GM12878 (cell line): ENCODE results near the gene DDX31. TPM values are rescaled to one million over a fixed set of nuclear protein-coding genes. Genes with fewer than 3 reads are reported as not detected.

Experiments
- ATAC-seq: fragments of 200-7000 bp; cut with Tn5 transposase; 3 replicates; pipeline ENCODE4 v1.9.1; 2020; ENCODE audit warnings: mild to moderate bottlenecking, moderate library complexity
- BruUV-seq: library from RNA; stranded (reverse); fragments of 400-500 nt; replicated peaks from 2 replicates; lab custom pipeline; 2021; lab: Mats Ljungman, UMichigan
- CTCF ChIA-PET: fragments of 300-600 bp; sonication (Branson Sonifier 250); formaldehyde crosslinking; extraction: SDS; loops from one replicate; lab custom pipeline; 2021; ENCODE audit warnings: inconsistent platforms; lab: Yijun Ruan, JAX
- POLR2A ChIA-PET: fragments of 350-600 bp; formaldehyde crosslinking; extraction: SDS; loops from one replicate; lab custom pipeline; 2021; ENCODE audit warnings: inconsistent platforms; lab: Charles Lee
- RAD21 ChIA-PET: fragments of 300-600 bp; sonication (Branson Sonifier 250); formaldehyde crosslinking; loops from one replicate; lab custom pipeline; 2023; ENCODE audit warnings: antibody characterized with exemption; ENCODE audit not compliant: unreplicated experiment; lab: Charles Lee
- SMC1A ChIA-PET: fragments of 300-600 bp; sonication (Branson Sonifier 250); formaldehyde crosslinking; loops from one replicate; lab custom pipeline; 2023; ENCODE audit not compliant: unreplicated experiment, uncharacterized antibody; lab: Charles Lee
- DNase-seq: peaks from one replicate; pipeline ENCODE4 v3.0.0-alpha.2; 2011; ENCODE audit warnings: low read depth, low spot score
- FAIRE-seq: peaks from 3 replicates; lab custom pipeline; 2011; peaks lifted over from hg19 to GRCh38; lab: Jason Lieb, UNC
- H2AFZ ChIP-seq: 2 replicates; pipeline ENCODE4 v1.6.0; 2011; ENCODE audit warnings: low read depth, low read length, control low read depth; ENCODE audit not compliant: control insufficient read depth
- H3K27ac ChIP-seq: 2 replicates; pipeline ENCODE4 v1.5.1; 2011; ENCODE audit warnings: control low read depth; ENCODE audit not compliant: control insufficient read depth, insufficient read depth
- H3K27me3 ChIP-seq, 2 experiments: replicated peaks in 1 of 2; 2 replicates each; pipeline versions ENCODE4 v1.6.0 to v1.6.1; 2011; ENCODE audit warnings: low read length in 1 of 2; ENCODE audit not compliant: control insufficient read depth in 2 of 2, insufficient read depth in 2 of 2
- H3K36me3 ChIP-seq, 2 experiments: 2 replicates each; pipeline ENCODE4 v1.5.1; 2011; ENCODE audit warnings: low read length in 1 of 2; ENCODE audit not compliant: control insufficient read depth in 2 of 2, insufficient read depth in 2 of 2
- H3K4me1 ChIP-seq: 2 replicates; pipeline ENCODE4 v1.6.1; 2011; ENCODE audit warnings: mild to moderate bottlenecking, low read length, moderate library complexity, mixed read lengths; ENCODE audit not compliant: control insufficient read depth, insufficient read depth
- H3K4me2 ChIP-seq: 2 replicates; pipeline ENCODE4 v1.6.0; 2011; ENCODE audit warnings: control low read depth; ENCODE audit not compliant: control insufficient read depth, insufficient read depth
- H3K4me3 ChIP-seq: fragments of 200-600 bp; sonication (generic); 2 replicates; pipeline ENCODE4 v1.5.1; 2016
- H3K79me2 ChIP-seq: 2 replicates; pipeline ENCODE4 v1.6.0; 2011; ENCODE audit warnings: low read length; ENCODE audit not compliant: control insufficient read depth, insufficient read depth
- H3K9ac ChIP-seq: 2 replicates; pipeline ENCODE4 v1.8.0; 2011; ENCODE audit warnings: low read length, control low read depth, mixed read lengths; ENCODE audit not compliant: control insufficient read depth, insufficient read depth
- H3K9me3 ChIP-seq: replicated peaks from 3 replicates; pipeline ENCODE4 v1.5.1; 2011; ENCODE audit warnings: mild to moderate bottlenecking, low read length; ENCODE audit not compliant: control insufficient read depth, insufficient read depth
- H4K20me1 ChIP-seq: 2 replicates; pipeline ENCODE4 v1.6.0; 2011; ENCODE audit not compliant: control insufficient read depth, insufficient read depth
- FOS ChIP-seq: IDR thresholded peaks from 3 replicates; pipeline ENCODE4 v1.6.1; 2011; ENCODE audit warnings: borderline replicate concordance; ENCODE audit not compliant: insufficient read length; ENCODE audit errors: extremely low read depth
- FOXM1 ChIP-seq: IDR thresholded peaks from 2 replicates; pipeline ENCODE4 v1.6.1; 2012; ENCODE audit warnings: low read depth, mild to moderate bottlenecking, inconsistent platforms, low read length, moderate library complexity
- HDAC2 ChIP-seq: fragments of 200-600 bp; sonication (generic); IDR thresholded peaks from 2 replicates; pipeline ENCODE4 v1.6.1; 2017
- JUNB ChIP-seq: IDR thresholded peaks from 2 replicates; pipeline ENCODE4 v1.6.1; 2016; ENCODE audit warnings: antibody characterized with exemption, mild to moderate bottlenecking
- JUND ChIP-seq: IDR thresholded peaks from 2 replicates; pipeline ENCODE4 v1.6.1; 2012; ENCODE audit warnings: low read depth, mild to moderate bottlenecking, low read length, improper control_type of control experiment, moderate library complexity
- KDM1A ChIP-seq: fragments of 200-600 bp; sonication (generic); IDR thresholded peaks from 2 replicates; pipeline ENCODE4 v1.6.1; 2016; ENCODE audit warnings: borderline replicate concordance
- NFIC ChIP-seq: IDR thresholded peaks from 2 replicates; pipeline ENCODE4 v1.6.1; 2012; ENCODE audit warnings: low read depth, mild to moderate bottlenecking, inconsistent platforms, low read length, moderate library complexity
- NR2C2 ChIP-seq: IDR thresholded peaks from 2 replicates; pipeline ENCODE4 v1.6.1; 2011; ENCODE audit warnings: borderline replicate concordance, low read depth; ENCODE audit not compliant: control insufficient read depth, insufficient read length
- POLR2A ChIP-seq: IDR thresholded peaks from 2 replicates; pipeline ENCODE4 v1.6.1; 2011; ENCODE audit warnings: low read depth, mild to moderate bottlenecking, low read length
- RBBP5 ChIP-seq: fragments of 200-600 bp; sonication (generic); conservative IDR thresholded peaks from 2 replicates; pipeline ENCODE4 v1.6.1; 2016
- SMC3 ChIP-seq: IDR thresholded peaks from 2 replicates; pipeline ENCODE4 v1.6.1; 2011; ENCODE audit warnings: low read length, improper control_type of control experiment, borderline replicate concordance
- ZNF24 ChIP-seq: fragments of 450-650 bp; IDR thresholded peaks from 2 replicates; pipeline ENCODE4 v1.6.1; 2017; ENCODE audit warnings: antibody characterized with exemption, mild to moderate bottlenecking
- ZZZ3 ChIP-seq: IDR thresholded peaks from 2 replicates; pipeline ENCODE4 v1.6.1; 2011; ENCODE audit warnings: low read depth; ENCODE audit not compliant: control insufficient read depth, insufficient read length
- WGBS: methylation state at CpG from one replicate; pipeline ENCODE4 v1.1.6; 2016; ENCODE audit warnings: low lambda C conversion rate; ENCODE audit not compliant: insufficient replicate concordance, insufficient coverage; ENCODE audit errors: missing lambda C conversion rate; 5-methylcytosine and 5-hydroxymethylcytosine counted together
- in situ Hi-C: fragments of 300-500 bp; cut with MboI; formaldehyde crosslinking; loops from 9 replicates; pipeline ENCODE4 v1.14.3; 2018; ENCODE audit warnings: mixed read lengths
- intact Hi-C: fragments of 100-400 bp; cut with micrococcal nuclease; formaldehyde crosslinking; loops from one replicate; pipeline ENCODE4 v1.14.2; 2022; ENCODE audit not compliant: unreplicated experiment
- polyA plus RNA-seq, 11 experiments: library from polyadenylated mRNA; depleted of rRNA in 4 of 11; unstranded in 6 of 11; stranded (reverse) in 5 of 11; fragments of >200 nt; fragmentation: Nextera tagmentation in 4 of 11; fragmentation: Illumina TruSeq in 1 of 11; extraction: Ambion mirVana in 4 of 11; extraction: Trizol in 1 of 11; gene quantifications; 1 replicate in 1 of 11; 2 replicates in 10 of 11; pipeline versions ENCODE4 v1.2.1 to v1.2.3, GENCODE V29; 2011 to 2016; ENCODE audit warnings: inconsistent platforms in 2 of 11, missing spikeins in 2 of 11, low read depth in 1 of 11
- total RNA-seq, 4 experiments: library from RNA; depleted of rRNA in 3 of 4; stranded (reverse); fragments of >200 nt in 3 of 4; fragmentation: Illumina TruSeq in 1 of 4; extraction: Trizol in 1 of 4; gene quantifications; 2 replicates each; pipeline versions ENCODE4 v1.2.1 to v1.2.3, GENCODE V29; 2013 to 2021
- TF ChIP-seq, protein P1 (sequence below): IDR thresholded peaks from 2 replicates; pipeline ENCODE4 v1.6.1; 2011; ENCODE audit warnings: low read depth, mild to moderate bottlenecking, low read length, moderate library complexity, borderline replicate concordance; ENCODE audit errors: extremely low read depth
- TF ChIP-seq, protein P2 (sequence below): IDR thresholded peaks from 2 replicates; pipeline ENCODE4 v1.6.1; 2011; ENCODE audit warnings: mild to moderate bottlenecking, low read depth, low read length, moderate library complexity; ENCODE audit not compliant: insufficient replicate concordance
- TF ChIP-seq, protein P3 (sequence below): fragments of 450-650 bp; formaldehyde crosslinking; IDR thresholded peaks from 2 replicates; pipeline ENCODE4 v1.4.0; 2020; ENCODE audit warnings: mild to moderate bottlenecking, moderate library complexity
- TF ChIP-seq, protein P4 (sequence below): fragments of 450-650 bp; conservative IDR thresholded peaks from 2 replicates; pipeline ENCODE4 v1.6.1; 2017; ENCODE audit warnings: mild to moderate bottlenecking, moderate library complexity

The DDX31 gene
- total and polyA plus RNA-seq, 10 of the 15 experiments (the other 5 are each of a cell fraction or from before 2014, with no cell fraction given): 12.1 to 30.8 (median 20.8) TPM

DNA sequence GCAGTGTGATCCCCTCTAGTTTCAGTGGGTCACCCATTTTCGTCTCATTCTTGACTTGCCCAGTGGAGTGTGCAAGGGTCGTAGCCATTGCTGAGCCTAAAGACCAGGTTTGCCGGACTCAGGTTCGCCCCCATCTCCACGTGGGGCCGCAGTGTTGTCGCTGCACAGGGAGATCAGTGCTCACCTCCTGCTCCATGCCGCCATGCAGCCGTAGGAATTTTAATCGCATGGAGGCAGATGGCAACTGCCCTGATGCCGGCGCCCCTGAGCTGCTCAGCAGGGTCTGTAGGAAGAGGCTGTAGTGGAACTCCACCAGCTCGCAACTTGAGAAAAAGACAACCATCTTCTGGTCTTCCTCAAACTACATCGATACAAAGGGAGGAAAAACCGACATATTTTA is 24.1 kb downstream of the DDX31 start (continued):
- TF ChIP-seq SMC3 (no peak), NFIC (no peak), FOS (no peak), FOXM1 (no peak), ZNF24 (no peak), ZZZ3 (no peak), JUND (no peak), POLR2A (no peak), NR2C2 (no peak), HDAC2 (no peak), KDM1A (no peak)
- TF ChIP-seq, protein P1, sequence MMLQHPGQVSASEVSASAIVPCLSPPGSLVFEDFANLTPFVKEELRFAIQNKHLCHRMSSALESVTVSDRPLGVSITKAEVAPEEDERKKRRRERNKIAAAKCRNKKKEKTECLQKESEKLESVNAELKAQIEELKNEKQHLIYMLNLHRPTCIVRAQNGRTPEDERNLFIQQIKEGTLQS: no peak
- TF ChIP-seq, protein P2, sequence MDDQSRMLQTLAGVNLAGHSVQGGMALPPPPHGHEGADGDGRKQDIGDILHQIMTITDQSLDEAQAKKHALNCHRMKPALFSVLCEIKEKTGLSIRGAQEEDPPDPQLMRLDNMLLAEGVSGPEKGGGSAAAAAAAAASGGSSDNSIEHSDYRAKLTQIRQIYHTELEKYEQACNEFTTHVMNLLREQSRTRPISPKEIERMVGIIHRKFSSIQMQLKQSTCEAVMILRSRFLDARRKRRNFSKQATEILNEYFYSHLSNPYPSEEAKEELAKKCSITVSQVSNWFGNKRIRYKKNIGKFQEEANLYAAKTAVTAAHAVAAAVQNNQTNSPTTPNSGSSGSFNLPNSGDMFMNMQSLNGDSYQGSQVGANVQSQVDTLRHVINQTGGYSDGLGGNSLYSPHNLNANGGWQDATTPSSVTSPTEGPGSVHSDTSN: no peak

DNA sequence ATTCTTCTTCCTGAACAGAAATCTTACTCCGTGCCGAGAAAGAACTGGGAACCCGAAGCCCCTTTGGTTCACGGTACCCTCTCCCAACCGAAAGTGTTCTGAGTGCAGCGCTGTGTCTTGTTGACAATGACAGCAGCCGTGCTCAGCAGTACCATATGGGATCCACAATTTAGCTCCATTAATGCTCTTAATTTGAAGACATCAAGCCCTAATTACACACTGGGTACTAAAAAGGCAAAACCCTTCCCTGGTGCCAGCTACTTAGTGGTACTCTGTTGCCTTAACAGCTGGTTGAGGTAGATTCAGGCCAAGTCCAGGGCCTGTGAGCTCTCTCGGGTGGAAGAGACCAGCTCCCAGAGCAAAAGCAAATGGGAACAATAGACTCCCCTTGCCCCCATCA is 24.5 kb downstream of the DDX31 start:
- WGBS: 100% methylated on average over 8 of the region's 8 CpGs
- TF ChIP-seq JUNB: no peak
- TF ChIP-seq RBBP5: no peak
- TF ChIP-seq, protein P3, sequence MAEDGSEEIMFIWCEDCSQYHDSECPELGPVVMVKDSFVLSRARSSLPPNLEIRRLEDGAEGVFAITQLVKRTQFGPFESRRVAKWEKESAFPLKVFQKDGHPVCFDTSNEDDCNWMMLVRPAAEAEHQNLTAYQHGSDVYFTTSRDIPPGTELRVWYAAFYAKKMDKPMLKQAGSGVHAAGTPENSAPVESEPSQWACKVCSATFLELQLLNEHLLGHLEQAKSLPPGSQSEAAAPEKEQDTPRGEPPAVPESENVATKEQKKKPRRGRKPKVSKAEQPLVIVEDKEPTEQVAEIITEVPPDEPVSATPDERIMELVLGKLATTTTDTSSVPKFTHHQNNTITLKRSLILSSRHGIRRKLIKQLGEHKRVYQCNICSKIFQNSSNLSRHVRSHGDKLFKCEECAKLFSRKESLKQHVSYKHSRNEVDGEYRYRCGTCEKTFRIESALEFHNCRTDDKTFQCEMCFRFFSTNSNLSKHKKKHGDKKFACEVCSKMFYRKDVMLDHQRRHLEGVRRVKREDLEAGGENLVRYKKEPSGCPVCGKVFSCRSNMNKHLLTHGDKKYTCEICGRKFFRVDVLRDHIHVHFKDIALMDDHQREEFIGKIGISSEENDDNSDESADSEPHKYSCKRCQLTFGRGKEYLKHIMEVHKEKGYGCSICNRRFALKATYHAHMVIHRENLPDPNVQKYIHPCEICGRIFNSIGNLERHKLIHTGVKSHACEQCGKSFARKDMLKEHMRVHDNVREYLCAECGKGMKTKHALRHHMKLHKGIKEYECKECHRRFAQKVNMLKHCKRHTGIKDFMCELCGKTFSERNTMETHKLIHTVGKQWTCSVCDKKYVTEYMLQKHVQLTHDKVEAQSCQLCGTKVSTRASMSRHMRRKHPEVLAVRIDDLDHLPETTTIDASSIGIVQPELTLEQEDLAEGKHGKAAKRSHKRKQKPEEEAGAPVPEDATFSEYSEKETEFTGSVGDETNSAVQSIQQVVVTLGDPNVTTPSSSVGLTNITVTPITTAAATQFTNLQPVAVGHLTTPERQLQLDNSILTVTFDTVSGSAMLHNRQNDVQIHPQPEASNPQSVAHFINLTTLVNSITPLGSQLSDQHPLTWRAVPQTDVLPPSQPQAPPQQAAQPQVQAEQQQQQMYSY (CRISPR knock-in tag): no peak
- TF ChIP-seq ZZZ3: no peak
- TF ChIP-seq, protein P4, sequence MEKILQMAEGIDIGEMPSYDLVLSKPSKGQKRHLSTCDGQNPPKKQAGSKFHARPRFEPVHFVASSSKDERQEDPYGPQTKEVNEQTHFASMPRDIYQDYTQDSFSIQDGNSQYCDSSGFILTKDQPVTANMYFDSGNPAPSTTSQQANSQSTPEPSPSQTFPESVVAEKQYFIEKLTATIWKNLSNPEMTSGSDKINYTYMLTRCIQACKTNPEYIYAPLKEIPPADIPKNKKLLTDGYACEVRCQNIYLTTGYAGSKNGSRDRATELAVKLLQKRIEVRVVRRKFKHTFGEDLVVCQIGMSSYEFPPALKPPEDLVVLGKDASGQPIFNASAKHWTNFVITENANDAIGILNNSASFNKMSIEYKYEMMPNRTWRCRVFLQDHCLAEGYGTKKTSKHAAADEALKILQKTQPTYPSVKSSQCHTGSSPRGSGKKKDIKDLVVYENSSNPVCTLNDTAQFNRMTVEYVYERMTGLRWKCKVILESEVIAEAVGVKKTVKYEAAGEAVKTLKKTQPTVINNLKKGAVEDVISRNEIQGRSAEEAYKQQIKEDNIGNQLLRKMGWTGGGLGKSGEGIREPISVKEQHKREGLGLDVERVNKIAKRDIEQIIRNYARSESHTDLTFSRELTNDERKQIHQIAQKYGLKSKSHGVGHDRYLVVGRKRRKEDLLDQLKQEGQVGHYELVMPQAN: no peak

More for the DNA sequence above, 24.5 kb downstream of the DDX31 start:
- no peaks in the 10 kb centered on the region for H3K9me3 ChIP-seq
- RAD21 ChIA-PET: interaction anchor here (0.5 kb wide), 1 partner anchor 106 kb away, joined by 4 read pairs; no protein-coding TSS in a partner anchor
- no peak overlapping the region for H3K9ac ChIP-seq
- in situ Hi-C loops: no loop called here
- H3K4me3 ChIP-seq: no peak overlapping the region
- POLR2A ChIA-PET: no interaction called here
- H3K79me2 ChIP-seq: no peaks in the 10 kb centered on the region
- H3K36me3 ChIP-seq: peaks cover 17 to 60% of the 10 kb centered on the region in 2 experiments
- no peaks in the 10 kb centered on the region for H4K20me1 ChIP-seq
- no TSS peak for BruUV-seq
- CTCF ChIA-PET: interaction anchor here (1.9 kb wide), 1 partner anchor 257 kb away, joined by 4 read pairs; no protein-coding TSS in a partner anchor
- intact Hi-C loops: no loop called here
- DNase-seq (no peak), ATAC-seq (no peak), FAIRE-seq (no peak)
- no peak overlapping the region for H2AFZ ChIP-seq
- H3K27me3 ChIP-seq: no peaks in the 10 kb centered on the region
- H3K4me1 ChIP-seq: no peaks in the 10 kb centered on the region
- SMC1A ChIA-PET: no interaction called here
- H3K27ac ChIP-seq: no peak overlapping the region
- H3K4me2 ChIP-seq: no peak overlapping the region
